Activated CD8-positive, alpha-beta T cell treated with anti-CD3 and anti-CD28 coated beads for 36 hours (primary cell): ENCODE data around the gene CD274. TPM values are rescaled to one million over a fixed set of nuclear protein-coding genes. Genes with fewer than 3 reads are reported as not detected.

Source experiments
- ATAC-seq: fragments of 200-7000 bp; cut with Tn5 transposase; one replicate; pipeline ENCODE4 v1.10.0; 2021; ENCODE audit warnings: mild to moderate bottlenecking, moderate library complexity
- CTCF ChIA-PET: fragments of 350-600 bp; sonication (Branson Sonifier 250); formaldehyde crosslinking; loops from one replicate; lab custom pipeline; 2021; ENCODE audit warnings: antibody characterized with exemption; lab: Charles Lee
- POLR2A ChIA-PET: fragments of 350-600 bp; sonication (Branson Sonifier 250); formaldehyde crosslinking; loops from one replicate; lab custom pipeline; 2021; ENCODE audit warnings: antibody characterized with exemption; lab: Charles Lee
- DNase-seq: peaks from one replicate; pipeline ENCODE4 v3.0.0-alpha.2; 2020
- H3K27ac Mint-ChIP-seq: one replicate; pipeline ENCODE4 v1.8.0; 2021; ENCODE audit warnings: mild to moderate bottlenecking, mixed read lengths
- H3K27me3 Mint-ChIP-seq: one replicate; pipeline ENCODE4 v1.8.0; 2021; ENCODE audit warnings: mixed read lengths
- H3K36me3 Mint-ChIP-seq: one replicate; pipeline ENCODE4 v1.8.0; 2021; ENCODE audit warnings: low read depth, mixed read lengths
- H3K4me1 Mint-ChIP-seq: one replicate; pipeline ENCODE4 v1.8.0; 2021; ENCODE audit warnings: low read depth, mixed read lengths
- H3K4me3 Mint-ChIP-seq: one replicate; pipeline ENCODE4 v1.8.0; 2021; ENCODE audit warnings: mild to moderate bottlenecking, moderate library complexity, mixed read lengths
- H3K9me3 Mint-ChIP-seq: one replicate; pipeline ENCODE4 v1.8.0; 2021; ENCODE audit warnings: mixed read lengths
- CTCF ChIP-seq: fragments of 200-600 bp; IDR thresholded peaks from one replicate; pipeline ENCODE4 v1.8.0; 2022; ENCODE audit warnings: antibody characterized with exemption, mild to moderate bottlenecking
- intact Hi-C: fragments of 100-400 bp; cut with micrococcal nuclease; formaldehyde crosslinking; loops from one replicate; pipeline ENCODE4 v1.10.0; 2022
- total RNA-seq, 2 experiments: library from RNA; stranded (reverse); gene quantifications; one replicate each; pipeline ENCODE4 v1.2.3, GENCODE V29; 2021

The CD274 gene
- 10 to 100 TPM; 12.2 to 13.7 TPM for total RNA-seq

GRCh38 chr9:5450359-5451091 is at the start of gene CD274:
CD274 (plus strand) TSS chr9:5450542; CDS start chr9:5456114, 5,572 bp downstream.
- peak; percentile 64 for TF ChIP-seq CTCF
- peak within 1 kb of the TSS; percentile 93 for H3K4me3 Mint-ChIP-seq
- DNase-seq = peak; percentile 91
- H3K4me1 Mint-ChIP-seq = peaks cover 75% of the 10 kb centered on the region
- peaks cover 11% of the 10 kb centered on the region for H3K36me3 Mint-ChIP-seq
- H3K9me3 Mint-ChIP-seq = no peaks in the 10 kb centered on the region
- peak; percentile 79 for ATAC-seq
- peak within 1 kb of the TSS; percentile 92 for H3K27ac Mint-ChIP-seq
- intact Hi-C loops = loop anchor here (10.0 kb wide), 1 partner anchor 516 kb away; no protein-coding TSS in a partner anchor
- ChIA-PET POLR2A (interaction anchor here (0.6 to 2.1 kb wide), 9 partner anchors 9 to 705 kb away, joined by 3 to 14 read pairs (median 4); partner anchors contain the start of gene PLGRKT), CTCF (interaction anchor here (0.9 to 5.3 kb wide), 24 partner anchors 8 to 702 kb away, joined by 3 to 80 read pairs (median 5); partner anchors contain the start of genes PDCD1LG2 and PLGRKT)
- H3K27me3 Mint-ChIP-seq = no peaks in the 10 kb centered on the region

- Mint-ChIP-seq H3K27me3 (no peaks in the 10 kb centered on the region), H3K36me3 (peaks cover 22% of the 10 kb centered on the region)
Measured at GRCh38 chr9:5402217-5402616, 48.1 kb upstream of the CD274 start.

DNA sequence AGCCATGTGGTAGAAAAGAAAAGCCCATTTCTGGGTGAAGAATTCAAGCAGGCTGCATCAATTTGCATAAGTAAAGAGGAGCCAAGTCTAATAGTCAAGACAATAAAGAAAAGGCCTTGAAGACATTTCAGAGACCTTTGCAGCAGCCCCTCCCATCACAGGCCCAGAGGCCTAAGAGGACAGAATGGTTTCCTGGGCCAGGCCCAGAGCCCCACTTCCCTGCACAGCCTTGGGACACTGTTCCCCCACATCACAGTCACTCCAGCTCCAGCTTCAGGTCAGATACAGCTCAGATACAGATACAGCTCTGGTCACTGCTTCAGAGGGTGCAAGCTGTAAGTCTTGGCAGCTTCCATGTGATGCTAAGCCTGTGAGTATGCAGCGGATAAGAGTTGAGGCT is 41.7 kb upstream of the CD274 start:
- H3K36me3 Mint-ChIP-seq = peaks cover 58% of the 10 kb centered on the region
- H3K4me1 Mint-ChIP-seq = peaks cover 11% of the 10 kb centered on the region
- no peaks in the 10 kb centered on the region for H3K27me3 Mint-ChIP-seq
- peaks cover 40% of the 10 kb centered on the region for H3K9me3 Mint-ChIP-seq
- no peak overlapping the region for H3K27ac Mint-ChIP-seq
- no peak for ATAC-seq
- intact Hi-C loops = no loop called here
- DNase-seq = no peak
- TF ChIP-seq CTCF = no peak
- POLR2A ChIA-PET = no interaction called here
- CTCF ChIA-PET = no interaction called here
- no peak overlapping the region for H3K4me3 Mint-ChIP-seq

More at GRCh38 chr9:5402217-5402616, 48.1 kb upstream of the CD274 start:
- H3K9me3 Mint-ChIP-seq = peaks cover 21% of the 10 kb centered on the region
- no peak for DNase-seq
- no peak overlapping the region for H3K27ac Mint-ChIP-seq
- no peak overlapping the region for H3K4me3 Mint-ChIP-seq
- intact Hi-C loops = no loop called here
- ATAC-seq = no peak
- no peak for TF ChIP-seq CTCF
- peaks cover 21% of the 10 kb centered on the region for H3K4me1 Mint-ChIP-seq
- ChIA-PET CTCF (no interaction called here), POLR2A (no interaction called here)

GRCh38 chr9:5416953-5417352 is 33.4 kb upstream of the CD274 start:
- CTCF ChIA-PET = interaction anchor here (0.9 to 2.1 kb wide), 4 partner anchors 8 to 231 kb away, joined by 3 to 10 read pairs (median 5); partner anchors contain the start of gene INSL6
- Mint-ChIP-seq H3K4me3 (no peak overlapping the region), H3K9me3 (peaks cover 7% of the 10 kb centered on the region), H3K4me1 (peaks cover 13% of the 10 kb centered on the region), H3K27me3 (no peaks in the 10 kb centered on the region), H3K27ac (no peak overlapping the region), H3K36me3 (peaks cover 27% of the 10 kb centered on the region)
- no peak for ATAC-seq
- intact Hi-C loops = no loop called here
- TF ChIP-seq CTCF = no peak
- no peak for DNase-seq
- POLR2A ChIA-PET = no interaction called here

GRCh38 chr9:5418481-5418880 is 31.9 kb upstream of the CD274 start:
- Mint-ChIP-seq H3K27me3 (no peaks in the 10 kb centered on the region), H3K27ac (no peak overlapping the region), H3K36me3 (peaks cover 16% of the 10 kb centered on the region), H3K9me3 (peaks cover 2% of the 10 kb centered on the region), H3K4me3 (no peak overlapping the region), H3K4me1 (peaks cover 13% of the 10 kb centered on the region)
- DNase-seq (no peak), ATAC-seq (no peak)
- no peak for TF ChIP-seq CTCF
- intact Hi-C loops = no loop called here
- ChIA-PET CTCF (no interaction called here), POLR2A (no interaction called here)
